NK-92 treated with Interleukin-12 subunit alpha and Interleukin-12 subunit beta, amount 100 ng/mL, for 24 hours (cell line): Measurements from ENCODE around the gene ICE2.

Experiments used
- DNase-seq: peaks from one replicate; lab custom pipeline; 2025; lab: John Stamatoyannopoulos, UW

ICE2 gene

GRCh38 chr15:60369696-60370095 lies 109.2 kb downstream of the ICE2 start:
- DNase-seq: no peak
